ENCODE measurements around the gene DMAC1.

GRCh38 chr9:7777771-7778170 is 21.8 kb downstream of the DMAC1 start:
- TF ChIP-seq CTCF (IDR thresholded peaks at IDR 0.05; ENCODE audit: low read length) (no peak), EZH2 (IDR thresholded peaks at IDR 0.05; ENCODE audit: borderline replicate concordance, low read length) (no peak)

Data from OCI-LY1 (cell line).